Measurements from ENCODE around the gene NPHP4.

DNA sequence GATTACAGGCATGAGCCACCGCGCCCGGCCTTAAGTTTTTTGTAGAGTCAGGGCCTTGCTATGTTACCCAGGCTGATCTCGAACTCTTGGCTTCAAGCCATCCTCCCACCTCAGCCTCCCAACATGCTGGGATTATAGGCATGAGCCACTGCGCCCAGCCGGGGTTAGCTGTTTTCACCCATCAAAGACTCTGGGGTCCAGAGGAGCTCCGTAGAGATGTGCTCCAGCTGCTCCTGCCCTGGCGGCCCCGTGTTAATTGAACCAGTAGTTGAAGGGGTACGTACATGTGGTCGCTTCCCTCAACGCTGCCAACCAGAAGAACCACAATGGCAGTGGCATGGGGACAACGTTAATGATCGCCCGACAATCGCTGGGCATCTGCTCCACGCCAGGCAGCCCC lies 72.0 kb downstream of the NPHP4 start:
- TF ChIP-seq, protein P1, sequence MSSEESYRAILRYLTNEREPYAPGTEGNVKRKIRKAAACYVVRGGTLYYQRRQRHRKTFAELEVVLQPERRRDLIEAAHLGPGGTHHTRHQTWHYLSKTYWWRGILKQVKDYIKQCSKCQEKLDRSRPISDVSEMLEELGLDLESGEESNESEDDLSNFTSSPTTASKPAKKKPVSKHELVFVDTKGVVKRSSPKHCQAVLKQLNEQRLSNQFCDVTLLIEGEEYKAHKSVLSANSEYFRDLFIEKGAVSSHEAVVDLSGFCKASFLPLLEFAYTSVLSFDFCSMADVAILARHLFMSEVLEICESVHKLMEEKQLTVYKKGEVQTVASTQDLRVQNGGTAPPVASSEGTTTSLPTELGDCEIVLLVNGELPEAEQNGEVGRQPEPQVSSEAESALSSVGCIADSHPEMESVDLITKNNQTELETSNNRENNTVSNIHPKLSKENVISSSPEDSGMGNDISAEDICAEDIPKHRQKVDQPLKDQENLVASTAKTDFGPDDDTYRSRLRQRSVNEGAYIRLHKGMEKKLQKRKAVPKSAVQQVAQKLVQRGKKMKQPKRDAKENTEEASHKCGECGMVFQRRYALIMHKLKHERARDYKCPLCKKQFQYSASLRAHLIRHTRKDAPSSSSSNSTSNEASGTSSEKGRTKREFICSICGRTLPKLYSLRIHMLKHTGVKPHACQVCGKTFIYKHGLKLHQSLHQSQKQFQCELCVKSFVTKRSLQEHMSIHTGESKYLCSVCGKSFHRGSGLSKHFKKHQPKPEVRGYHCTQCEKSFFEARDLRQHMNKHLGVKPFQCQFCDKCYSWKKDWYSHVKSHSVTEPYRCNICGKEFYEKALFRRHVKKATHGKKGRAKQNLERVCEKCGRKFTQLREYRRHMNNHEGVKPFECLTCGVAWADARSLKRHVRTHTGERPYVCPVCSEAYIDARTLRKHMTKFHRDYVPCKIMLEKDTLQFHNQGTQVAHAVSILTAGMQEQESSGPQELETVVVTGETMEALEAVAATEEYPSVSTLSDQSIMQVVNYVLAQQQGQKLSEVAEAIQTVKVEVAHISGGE (CRISPR knock-in tag; IDR thresholded peaks at IDR 0.05): no peak
- TF ChIP-seq HDGF (IDR thresholded peaks at IDR 0.05): no peak
- no peak for TF ChIP-seq CTCF (IDR thresholded peaks at IDR 0.05 in 2 of 3, conservative IDR thresholded peaks at IDR 0.05 in 1 of 3; ENCODE audit: control insufficient read depth in 2 of 3, extremely low read depth in 1 of 3, insufficient read depth in 1 of 3, low read depth in 3 of 3, low read length in 3 of 3)
- TF ChIP-seq REST (IDR thresholded peaks at IDR 0.05; ENCODE audit: low read depth, low read length): no peak
- no peak for TF ChIP-seq POLR2A (IDR thresholded peaks at IDR 0.05; ENCODE audit: low read depth, low read length)
- no peak for TF ChIP-seq NFXL1 (IDR thresholded peaks at IDR 0.05; ENCODE audit: borderline replicate concordance)
- TF ChIP-seq POLR2AphosphoS2 (IDR thresholded peaks at IDR 0.05; ENCODE audit: low read depth, low read length): no peak
- no peak for TF ChIP-seq EZH2 (IDR thresholded peaks at IDR 0.05; ENCODE audit: borderline replicate concordance, control insufficient read depth, low read depth, low read length)
- TF ChIP-seq MTA2 (IDR thresholded peaks at IDR 0.05; ENCODE audit: low read depth): no peak
- TF ChIP-seq YBX1 (IDR thresholded peaks at IDR 0.05): no peak
- no peak for TF ChIP-seq FOXM1 (IDR thresholded peaks at IDR 0.05; ENCODE audit: low read depth, low read length)
- TF ChIP-seq POLR2AphosphoS5 (IDR thresholded peaks at IDR 0.05; ENCODE audit: low read length): no peak

All from GM12878 (cell line).